Measurements from ENCODE around the gene GPRIN2.
"Not testable (repeated sequence)": the region's sequence is repeated elsewhere in the genome, so short reads cannot be mapped to it uniquely, and the experiment has no call there.

The GPRIN2 gene

DNA sequence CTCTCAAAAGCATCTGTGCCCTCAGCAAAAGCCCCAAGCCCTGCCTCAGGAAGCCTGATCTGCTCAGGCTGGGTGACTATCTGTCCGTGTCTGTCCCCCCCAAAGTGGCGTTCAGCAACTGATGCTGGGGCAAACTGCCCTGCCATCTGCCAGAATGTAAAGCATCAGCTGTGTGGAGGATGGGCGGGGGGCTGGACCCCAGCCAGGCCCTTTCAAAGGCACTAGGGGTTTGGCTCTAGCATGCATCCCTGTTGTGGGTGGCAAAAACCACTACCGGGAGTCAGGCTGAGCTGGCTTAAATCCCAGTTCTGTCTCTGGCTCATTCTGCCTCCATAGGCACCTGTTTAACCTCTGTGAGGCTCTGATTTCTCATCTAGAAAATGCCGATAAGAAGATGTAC lies 35.5 kb downstream of the GPRIN2 start:
- no peak for DNase-seq (ENCODE audit: low read depth)

DNA sequence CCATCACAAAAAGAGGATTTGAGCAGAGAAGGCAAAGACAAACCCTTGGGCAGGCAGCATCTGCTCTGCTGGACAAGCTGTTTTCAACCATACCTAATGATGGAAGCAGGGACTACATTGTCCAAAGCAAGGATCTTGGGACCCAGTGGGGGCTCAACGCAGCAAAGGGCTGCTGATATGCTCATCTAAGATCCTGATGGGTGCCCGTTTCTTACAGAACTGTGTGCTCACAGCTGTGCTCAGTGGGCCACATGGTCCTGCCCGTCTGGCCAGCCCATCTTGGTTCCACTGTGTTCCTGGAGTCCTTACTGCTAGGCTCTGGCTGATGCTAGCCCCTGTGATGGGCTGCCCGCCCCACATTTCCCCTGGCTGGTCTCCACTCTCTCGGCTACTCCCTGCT lies 36.1 kb downstream of the GPRIN2 start:
- no peak for DNase-seq (ENCODE audit: low read depth)

DNA sequence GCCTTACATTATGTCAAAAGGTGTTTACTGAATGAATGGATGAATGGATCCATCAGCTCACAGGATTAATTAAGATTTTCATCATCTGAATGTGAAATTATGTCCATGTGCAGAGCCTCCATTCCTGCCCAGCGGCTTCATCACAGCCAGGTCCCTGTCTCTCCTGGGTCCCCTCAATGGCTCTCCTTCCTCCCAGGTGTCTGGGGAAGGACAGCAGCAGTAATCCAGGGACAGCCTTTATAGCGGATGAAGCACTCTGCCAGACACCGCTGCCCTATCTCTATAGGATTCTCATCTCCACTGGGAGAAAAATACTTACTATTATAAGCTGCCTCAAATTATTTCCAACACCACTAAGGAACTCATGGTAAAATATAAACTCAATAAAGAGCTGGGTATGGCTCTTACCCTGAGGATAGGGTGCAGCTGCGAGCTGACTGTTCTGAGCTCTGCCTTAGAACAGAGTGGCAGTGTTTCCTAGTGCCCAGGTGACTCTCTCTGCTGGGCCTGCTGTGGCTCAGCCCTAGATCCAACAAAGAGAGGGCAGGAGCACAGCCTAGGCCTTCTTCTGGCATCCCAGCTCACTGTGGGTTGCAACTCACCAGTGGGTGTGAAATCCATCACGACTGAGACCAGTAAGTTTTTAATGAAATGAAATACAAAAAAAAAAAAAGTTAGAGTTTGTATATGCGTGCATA lies 38.3 kb downstream of the GPRIN2 start:
- DNase-seq (ENCODE audit: low read depth): no peak

GRCh38 chr10:46517541-46517940 lies 38.9 kb downstream of the GPRIN2 start:
- DNase-seq (ENCODE audit: low read depth): no peak

DNA sequence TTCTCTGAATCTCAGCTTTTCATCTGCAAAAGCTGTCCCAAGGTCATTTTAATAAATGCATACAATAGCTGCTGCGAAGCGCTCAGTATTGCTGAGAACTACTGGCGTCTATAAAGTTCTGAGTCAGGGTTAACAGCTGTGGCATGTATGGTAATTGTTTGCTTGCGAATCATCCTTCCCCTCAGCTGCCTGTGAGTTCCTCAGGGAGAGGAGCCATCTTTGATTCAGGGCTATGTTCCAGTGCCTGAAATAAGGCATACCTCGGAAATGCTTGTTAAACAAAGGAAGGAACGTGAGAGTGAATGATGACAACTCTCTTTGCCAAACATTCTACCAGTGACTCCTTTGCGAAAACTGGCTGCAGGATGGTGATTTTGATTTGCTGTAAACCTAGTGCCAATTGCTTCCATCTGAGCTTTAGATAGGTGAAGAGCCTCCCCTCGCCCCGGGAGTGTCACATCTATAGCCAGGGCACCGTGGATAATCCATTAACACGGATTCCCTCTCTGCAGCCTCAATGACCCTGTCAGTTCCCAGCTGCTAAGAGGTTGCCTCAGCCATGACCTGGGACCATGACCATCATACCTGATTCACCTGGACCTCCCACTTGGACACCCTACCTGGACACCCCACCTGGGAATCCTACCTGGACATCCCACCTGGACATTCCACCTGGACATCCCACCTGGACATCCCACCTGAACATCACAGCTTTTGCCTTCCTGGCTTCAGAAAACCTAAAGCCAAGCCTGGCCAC lies 39.6 kb downstream of the GPRIN2 start:
- no peak for DNase-seq (ENCODE audit: low read depth)

DNA sequence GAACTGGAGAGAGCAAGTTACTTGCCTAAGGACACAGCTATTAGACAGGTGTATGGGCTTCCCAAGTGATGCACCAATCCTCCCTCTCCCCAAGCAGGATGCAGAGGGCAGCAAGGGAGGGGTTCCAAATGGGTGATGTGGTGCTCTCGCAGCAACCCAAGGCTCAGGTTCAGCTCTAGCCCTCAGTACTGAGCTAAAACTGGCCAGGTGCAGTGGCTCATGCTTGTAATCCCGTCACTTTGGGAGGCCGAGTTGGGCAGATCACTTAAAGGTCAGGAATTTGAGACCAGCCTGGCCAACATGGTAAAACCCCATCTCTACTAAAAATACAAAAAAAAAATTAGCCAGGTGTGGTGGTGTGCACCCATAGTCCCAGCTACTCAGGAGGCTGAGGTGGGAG lies 40.7 kb downstream of the GPRIN2 start:
- no peak for DNase-seq (ENCODE audit: low read depth)

- DNase-seq (ENCODE audit: low read depth): no peak
These were observed 41.1 kb downstream of the GPRIN2 start for GRCh38 chr10:46515366-46515765.

- no peak for DNase-seq (ENCODE audit: low read depth)
These were observed 41.6 kb downstream of the GPRIN2 start for GRCh38 chr10:46514899-46515298.

DNA sequence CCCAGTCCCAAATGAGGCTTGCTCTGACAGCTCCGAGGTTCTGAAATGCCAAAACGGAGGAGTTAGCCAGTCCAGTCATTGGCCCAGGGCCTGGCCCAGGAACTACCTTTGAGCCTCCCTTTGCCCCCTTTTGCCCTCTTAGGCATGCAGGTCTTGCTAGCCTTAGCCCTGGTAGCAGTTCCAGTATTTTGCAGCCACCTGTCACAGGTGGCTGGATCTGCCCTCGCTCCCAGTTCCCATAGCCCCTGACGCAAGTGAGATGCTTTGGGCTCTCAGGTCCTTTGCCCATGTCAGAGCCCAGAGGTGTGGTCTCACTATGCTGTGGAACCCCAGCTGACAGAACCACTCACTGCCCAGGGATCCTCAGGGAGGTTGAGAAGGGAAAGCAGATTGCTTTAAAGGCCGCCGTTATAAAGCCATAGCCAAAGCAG lies 42.0 kb downstream of the GPRIN2 start:
- no peak for DNase-seq (ENCODE audit: low read depth)

- not testable (repeated sequence) for DNase-seq (ENCODE audit: low read depth)
These were observed 43.1 kb downstream of the GPRIN2 start for GRCh38 chr10:46513333-46513732.

DNA sequence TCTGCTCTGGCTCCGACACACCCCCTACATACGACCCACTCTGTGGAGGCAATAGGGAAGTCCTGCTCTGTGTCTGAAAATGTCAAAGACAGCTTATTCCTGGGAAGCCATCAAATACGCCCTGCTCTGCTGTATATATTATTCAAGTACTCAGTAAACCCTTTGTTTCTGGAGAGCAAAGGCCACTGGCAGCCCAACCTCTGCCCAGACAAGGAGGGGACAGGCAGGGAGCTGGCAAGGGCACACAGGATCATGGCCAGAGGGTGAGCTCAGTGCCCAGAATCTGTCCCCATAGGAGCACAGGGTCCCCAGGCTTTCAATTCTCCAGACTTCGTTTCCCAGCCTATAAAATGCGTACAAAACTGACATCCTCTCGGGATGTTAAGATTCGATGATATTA lies 43.7 kb downstream of the GPRIN2 start:
- not testable (repeated sequence) for DNase-seq (ENCODE audit: low read depth)

DNA sequence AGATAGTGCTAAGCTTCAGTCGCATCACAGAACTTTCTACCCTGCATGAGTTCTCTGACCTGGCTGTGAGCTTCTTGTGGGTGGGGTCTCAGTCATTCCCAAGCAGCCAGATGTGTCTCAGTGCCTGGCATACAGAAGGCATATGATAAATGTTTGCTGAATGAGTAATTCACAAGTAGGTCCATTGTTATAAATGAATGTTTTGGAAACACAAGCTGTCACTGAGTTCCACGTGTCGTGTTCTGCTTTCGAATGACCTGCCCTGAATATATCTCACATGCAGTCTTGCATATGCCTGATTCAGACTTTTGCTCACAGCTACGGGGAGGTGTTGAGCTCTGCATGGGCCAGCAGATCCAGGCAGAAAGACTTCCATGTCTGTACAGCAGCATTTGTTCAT lies 44.5 kb downstream of the GPRIN2 start:
- not testable (repeated sequence) for DNase-seq (ENCODE audit: low read depth)

Measured in CMK (cell line).